ENCODE data around the gene KCNIP1. TPM values are rescaled to one million over a fixed set of nuclear protein-coding genes. Genes with fewer than 3 reads are reported as not detected.

Gene KCNIP1
- total RNA-seq, 4 donors from 2014 or later: 4.8 to 9.2 (median 7.3) TPM; not detected in 1

DNA sequence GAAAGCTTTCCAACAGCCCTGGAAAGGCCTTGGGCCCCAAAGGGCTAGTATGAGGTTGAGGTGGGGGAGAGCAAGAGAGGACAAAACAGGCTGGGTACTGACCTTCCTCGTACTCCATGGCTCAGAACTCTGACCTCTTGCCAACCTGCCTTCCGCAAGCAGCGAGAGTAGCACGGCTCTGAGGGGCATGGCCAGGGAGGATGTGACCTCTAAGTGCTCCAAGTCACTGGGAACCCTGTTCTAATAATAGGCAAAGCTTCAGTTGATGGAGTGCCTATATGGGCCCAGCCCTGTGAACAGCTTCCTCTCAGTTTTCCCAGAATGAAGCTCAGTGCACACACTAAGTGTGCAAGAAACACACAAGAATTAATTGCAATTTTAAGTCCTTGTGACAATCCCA, 152.1 kb downstream of the KCNIP1 start:
- DNase-seq (ENCODE audit: low spot score in 2 of 2): no peak
- no peak overlapping the region for H3K4me3 ChIP-seq
- no peaks in the 10 kb centered on the region for H3K9me3 ChIP-seq
- no peaks in the 10 kb centered on the region for H3K4me1 ChIP-seq
- H3K27me3 ChIP-seq: no peaks in the 10 kb centered on the region
- 61% methylated on average over 4 of the region's 4 CpGs for WGBS, 2 donors
- H3K36me3 ChIP-seq: no peaks in the 10 kb centered on the region
- TF ChIP-seq EP300 (IDR thresholded peaks at IDR 0.05) (no peak), POLR2A (IDR thresholded peaks at IDR 0.05) (no peak)
- TF ChIP-seq, protein P1, sequence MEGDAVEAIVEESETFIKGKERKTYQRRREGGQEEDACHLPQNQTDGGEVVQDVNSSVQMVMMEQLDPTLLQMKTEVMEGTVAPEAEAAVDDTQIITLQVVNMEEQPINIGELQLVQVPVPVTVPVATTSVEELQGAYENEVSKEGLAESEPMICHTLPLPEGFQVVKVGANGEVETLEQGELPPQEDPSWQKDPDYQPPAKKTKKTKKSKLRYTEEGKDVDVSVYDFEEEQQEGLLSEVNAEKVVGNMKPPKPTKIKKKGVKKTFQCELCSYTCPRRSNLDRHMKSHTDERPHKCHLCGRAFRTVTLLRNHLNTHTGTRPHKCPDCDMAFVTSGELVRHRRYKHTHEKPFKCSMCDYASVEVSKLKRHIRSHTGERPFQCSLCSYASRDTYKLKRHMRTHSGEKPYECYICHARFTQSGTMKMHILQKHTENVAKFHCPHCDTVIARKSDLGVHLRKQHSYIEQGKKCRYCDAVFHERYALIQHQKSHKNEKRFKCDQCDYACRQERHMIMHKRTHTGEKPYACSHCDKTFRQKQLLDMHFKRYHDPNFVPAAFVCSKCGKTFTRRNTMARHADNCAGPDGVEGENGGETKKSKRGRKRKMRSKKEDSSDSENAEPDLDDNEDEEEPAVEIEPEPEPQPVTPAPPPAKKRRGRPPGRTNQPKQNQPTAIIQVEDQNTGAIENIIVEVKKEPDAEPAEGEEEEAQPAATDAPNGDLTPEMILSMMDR (IDR thresholded peaks at IDR 0.05): no peak
- H3K27ac ChIP-seq: no peak overlapping the region

DNA sequence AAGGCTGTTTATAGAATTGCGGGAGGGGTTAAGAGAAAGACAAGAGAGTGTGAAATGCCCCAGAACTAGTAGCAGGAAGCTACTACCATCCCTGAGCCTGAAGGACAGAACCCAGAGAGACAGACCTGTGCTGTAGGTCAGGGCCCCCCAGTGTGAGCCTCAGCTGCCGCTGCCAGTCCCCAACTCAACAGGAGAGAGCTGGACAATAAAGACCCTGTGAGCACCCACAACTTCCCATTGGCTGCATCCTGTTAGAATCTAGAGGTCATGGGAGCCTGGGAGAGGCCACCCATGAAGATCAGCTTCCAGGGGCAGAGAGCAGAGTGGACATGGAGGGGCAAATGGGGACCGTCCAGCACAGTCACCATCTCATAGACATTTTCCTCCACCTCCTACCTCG, 152.5 kb downstream of the KCNIP1 start:
- TF ChIP-seq POLR2A (IDR thresholded peaks at IDR 0.05) (no peak), EP300 (IDR thresholded peaks at IDR 0.05) (no peak)
- TF ChIP-seq, protein P1 (IDR thresholded peaks at IDR 0.05): no peak
- Histone ChIP-seq H3K36me3 (no peaks in the 10 kb centered on the region), H3K4me1 (no peaks in the 10 kb centered on the region), H3K9me3 (no peaks in the 10 kb centered on the region), H3K4me3 (no peak overlapping the region), H3K27ac (no peak overlapping the region), H3K27me3 (no peaks in the 10 kb centered on the region)
- WGBS, 2 donors: 76 to 79% methylated on average over 4 of the region's 4 CpGs
- no peak for DNase-seq (ENCODE audit: low spot score in 2 of 2)

DNA sequence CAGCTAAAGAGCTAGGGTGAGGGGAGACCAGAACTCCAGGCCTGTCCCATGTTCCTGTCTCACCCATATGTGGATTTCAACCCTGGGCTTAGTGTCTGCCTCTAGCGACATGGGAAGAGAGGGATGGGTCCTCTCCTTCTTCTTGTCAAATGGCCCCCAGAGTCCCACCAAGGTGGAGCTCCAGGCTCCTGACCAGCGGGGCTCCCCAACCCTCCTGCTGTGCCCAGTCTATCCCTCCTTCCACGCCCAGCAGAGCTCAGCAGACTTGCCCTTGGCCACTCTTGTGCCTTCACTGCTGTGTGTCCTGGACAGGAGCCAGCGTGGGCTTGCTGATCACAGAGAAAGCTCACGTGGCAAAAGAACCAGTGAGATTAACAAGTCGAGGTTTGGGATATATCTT, 156.7 kb downstream of the KCNIP1 start:
- WGBS, 2 donors: 67 to 78% methylated on average over 6 of the region's 6 CpGs
- Histone ChIP-seq H3K4me1 (no peaks in the 10 kb centered on the region), H3K36me3 (no peaks in the 10 kb centered on the region), H3K9me3 (no peaks in the 10 kb centered on the region), H3K27ac (no peak overlapping the region), H3K4me3 (no peak overlapping the region), H3K27me3 (no peaks in the 10 kb centered on the region)
- TF ChIP-seq EP300 (IDR thresholded peaks at IDR 0.05): no peak
- no peak for TF ChIP-seq POLR2A (IDR thresholded peaks at IDR 0.05)
- TF ChIP-seq, protein P1 (IDR thresholded peaks at IDR 0.05): no peak
- DNase-seq (ENCODE audit: low spot score in 2 of 2): no peak

DNA sequence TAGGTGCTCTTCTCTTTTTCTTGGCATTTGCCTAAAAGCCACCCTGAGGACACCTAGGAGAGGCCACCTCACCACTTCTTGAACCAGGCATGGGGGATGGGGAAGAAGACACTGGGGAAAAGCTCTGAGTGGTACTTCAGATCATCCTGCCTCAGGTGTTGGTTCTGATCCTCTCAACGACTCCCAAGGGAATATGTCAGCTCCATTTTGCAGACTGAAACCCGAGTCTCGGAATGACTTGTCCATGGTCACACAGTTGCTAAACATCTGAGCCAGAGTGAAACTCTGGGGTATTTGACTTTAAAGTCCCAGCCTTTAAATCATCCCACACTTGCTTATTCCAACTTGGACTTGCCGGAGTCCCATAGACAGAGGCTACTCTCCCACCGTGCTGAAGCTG, 159.1 kb downstream of the KCNIP1 start:
- DNase-seq (ENCODE audit: low spot score in 2 of 2): no peak
- Histone ChIP-seq H3K4me1 (no peaks in the 10 kb centered on the region), H3K4me3 (no peak overlapping the region), H3K9me3 (no peaks in the 10 kb centered on the region), H3K36me3 (no peaks in the 10 kb centered on the region), H3K27me3 (no peaks in the 10 kb centered on the region), H3K27ac (no peak overlapping the region)
- WGBS, 2 donors: 77 to 87% methylated on average over 5 of the region's 5 CpGs
- TF ChIP-seq, protein P1 (IDR thresholded peaks at IDR 0.05): no peak
- no peak for TF ChIP-seq EP300 (IDR thresholded peaks at IDR 0.05)
- TF ChIP-seq POLR2A (IDR thresholded peaks at IDR 0.05): no peak

DNA sequence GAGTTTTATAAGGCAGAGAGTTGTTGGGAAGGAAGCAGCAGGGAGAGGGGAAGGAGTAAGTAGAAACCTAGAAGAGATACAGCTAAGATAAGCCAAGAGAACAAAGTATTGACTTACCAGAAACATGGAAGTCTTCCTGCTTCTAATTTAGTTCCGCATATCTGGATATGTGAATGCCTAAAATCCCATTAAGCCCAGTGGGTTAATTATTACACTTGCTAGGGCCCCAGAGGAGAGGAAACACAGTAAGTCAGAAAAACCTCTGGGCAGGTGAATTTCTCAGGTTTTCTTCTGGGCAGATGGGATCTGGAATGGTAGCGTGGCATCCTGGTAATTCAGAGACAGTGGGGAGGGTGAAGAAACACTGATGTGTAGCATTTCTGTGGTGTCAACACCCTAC, 175.0 kb downstream of the KCNIP1 start:
- no peak for DNase-seq (ENCODE audit: low spot score in 2 of 2)
- Histone ChIP-seq H3K4me3 (no peak overlapping the region), H3K27me3 (peaks cover 0 to 6% of the 10 kb centered on the region in 2 donors), H3K36me3 (no peaks in the 10 kb centered on the region), H3K9me3 (no peaks in the 10 kb centered on the region), H3K4me1 (peaks cover 0 to 8% (median 0%) of the 10 kb centered on the region in 4 donors), H3K27ac (no peak overlapping the region)
- no peak for TF ChIP-seq POLR2A (IDR thresholded peaks at IDR 0.05)
- TF ChIP-seq, protein P1 (IDR thresholded peaks at IDR 0.05): no peak
- no peak for TF ChIP-seq EP300 (IDR thresholded peaks at IDR 0.05)
- WGBS, 2 donors: 93 to 97% methylated on average over 2 of the region's 2 CpGs

Measured in tibial nerve (tissue), 4 donors.